Measurements from ENCODE around the gene SLK. TPM values are rescaled to one million over a fixed set of nuclear protein-coding genes. Genes with fewer than 3 reads are reported as not detected.

The SLK gene
- total and polyA plus RNA-seq, 2 of the 13 experiments (the other 11 are each of a cell fraction or from before 2014, with no cell fraction given), result 3.4 to 22.8 TPM

DNA sequence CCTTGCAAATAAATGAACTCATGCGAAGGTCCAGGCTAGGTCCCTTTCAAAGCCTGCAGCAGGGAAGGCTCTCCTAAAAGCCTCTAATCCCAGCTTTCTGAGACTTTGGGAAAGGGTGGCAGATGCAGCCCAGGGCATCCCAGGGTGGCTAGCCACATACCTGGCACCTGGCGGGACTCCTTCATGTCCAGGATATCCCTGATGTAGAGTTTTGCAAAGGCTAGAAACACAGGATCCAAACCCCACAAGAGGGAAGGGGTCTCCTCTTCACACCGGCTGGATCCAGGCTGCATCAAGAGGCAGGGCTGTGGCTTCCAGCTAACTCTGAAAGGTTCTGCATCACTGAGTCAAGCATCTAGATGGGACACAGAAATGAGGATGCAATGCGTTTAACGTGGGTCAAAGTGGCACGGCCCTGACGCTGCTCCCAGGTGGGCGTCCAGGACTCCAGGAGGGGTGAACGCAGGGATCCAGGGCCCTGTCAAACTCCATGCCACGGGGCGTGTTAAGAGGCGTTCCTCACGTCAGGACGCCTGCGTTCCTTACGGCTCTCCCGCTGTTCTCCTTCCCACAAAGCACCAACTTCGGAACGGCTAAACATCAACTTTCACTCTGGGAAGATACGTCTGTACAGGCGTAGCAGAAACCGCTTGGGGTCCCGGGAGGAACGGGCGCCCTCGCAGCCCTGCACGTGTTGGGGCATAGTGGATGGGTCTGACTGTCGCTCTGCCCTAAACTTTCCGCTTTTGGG, 49.5 kb upstream of the SLK start:
- POLR2A ChIA-PET, result interaction anchor here (0.9 to 1.7 kb wide), 3 partner anchors 9 to 204 kb away, joined by 3 to 9 read pairs (median 3); partner anchors contain the start of gene SFR1
- Histone ChIP-seq H3K9ac (ENCODE audit: insufficient read depth, low read depth, low read length) (peak overlapping the region; percentile 86), H3K4me2 (ENCODE audit: low read depth, low read length) (peak overlapping the region; percentile 90), H3K4me3 (replicated peaks in 1 of 3; ENCODE audit: insufficient read depth in 1 of 3, low read depth in 2 of 3, low read length in 3 of 3) (peak overlapping the region; percentile 78 to 95 (median 85)), H3K27me3 (ENCODE audit: control insufficient read depth in 1 of 2, insufficient read depth in 2 of 2, low read length in 2 of 2) (no peaks in the 10 kb centered on the region; a peak in 1 of 5 replicates), H3K79me2 (ENCODE audit: insufficient read depth, low read length) (peaks cover 9% of the 10 kb centered on the region), H2AFZ (ENCODE audit: low read length) (peak overlapping the region; percentile 70), H3K27ac (ENCODE audit: extremely low read length, insufficient read depth, low read length) (peak overlapping the region; percentile 90), H3K9me3 (ENCODE audit: low read length) (peaks cover 8% of the 10 kb centered on the region), H3K36me3 (replicated peaks in 1 of 2; ENCODE audit: control insufficient read depth in 1 of 2, insufficient read depth in 2 of 2, low read length in 2 of 2) (no peaks in the 10 kb centered on the region), H3K4me1 (ENCODE audit: insufficient read depth, low read length) (peaks cover 56% of the 10 kb centered on the region), H4K20me1 (ENCODE audit: insufficient read depth, low read length) (no peaks in the 10 kb centered on the region)
- FAIRE-seq (no peak), ATAC-seq (peak; percentile 52), DNase-seq (ENCODE audit: low spot score) (peak; percentile 18)
- intact Hi-C loops (cut with micrococcal nuclease; ENCODE audit: unreplicated experiment) (loop anchor here (2.0 to 10.0 kb wide), 2 partner anchors 49 to 207 kb away; partner anchors contain the start of genes SFR1 and SLK), in situ Hi-C loops (cut with HindIII; ENCODE audit: extremely low pct_ligation_motif_present, low pct_unique_long_range_greater_than_20kb) (no loop called here)
- 0% methylated on average over 15 of the region's 29 CpGs for WGBS (ENCODE audit: low lambda C conversion rate)
- TSS peak; percentile 76 for BruUV-seq (replicated peaks)
- CTCF ChIA-PET (ENCODE audit: low intra/inter-chr PET ratio, low total read pairs), result no interaction called here
- TF ChIP-seq AGO1 (IDR thresholded peaks at IDR 0.05; ENCODE audit: low read depth, low read length, poor library complexity, severe bottlenecking) (no peak), CBX5 (CRISPR knock-in tag; IDR thresholded peaks at IDR 0.05; ENCODE audit: borderline replicate concordance) (peak; percentile 34; the same call in 1 of the 2 replicates), BCL3 (CRISPR knock-in tag; IDR thresholded peaks at IDR 0.05) (peak; percentile 39; the same call in 1 of the 2 replicates), MEF2D (CRISPR knock-in tag; IDR thresholded peaks at IDR 0.05) (peak; percentile 42; the same call in 1 of the 2 replicates), ZNF253 (CRISPR knock-in tag; IDR thresholded peaks at IDR 0.05; ENCODE audit: borderline replicate concordance) (peak; percentile 47; the same call in 1 of the 2 replicates), MXD4 (CRISPR knock-in tag; IDR thresholded peaks at IDR 0.05) (0 out of 2 replicates have a peak, but pooled peaks have one; percentile 68), TCF7 (IDR thresholded peaks at IDR 0.05; ENCODE audit: low read depth) (no peak), HNRNPLL (IDR thresholded peaks at IDR 0.05; ENCODE audit: low read depth, low read length, poor library complexity, severe bottlenecking) (peak; percentile 94), MXD1 (CRISPR knock-in tag; IDR thresholded peaks at IDR 0.05) (peak; percentile 85; the same call in 1 of the 2 replicates), ZFY (CRISPR knock-in tag; IDR thresholded peaks at IDR 0.05) (peak; percentile 15), TEAD2 (CRISPR knock-in tag; IDR thresholded peaks at IDR 0.05) (peak; percentile 38; the same call in 1 of the 2 replicates), SP140L (CRISPR knock-in tag; IDR thresholded peaks at IDR 0.05; ENCODE audit: borderline replicate concordance) (no peak)
- TF ChIP-seq, protein P1, sequence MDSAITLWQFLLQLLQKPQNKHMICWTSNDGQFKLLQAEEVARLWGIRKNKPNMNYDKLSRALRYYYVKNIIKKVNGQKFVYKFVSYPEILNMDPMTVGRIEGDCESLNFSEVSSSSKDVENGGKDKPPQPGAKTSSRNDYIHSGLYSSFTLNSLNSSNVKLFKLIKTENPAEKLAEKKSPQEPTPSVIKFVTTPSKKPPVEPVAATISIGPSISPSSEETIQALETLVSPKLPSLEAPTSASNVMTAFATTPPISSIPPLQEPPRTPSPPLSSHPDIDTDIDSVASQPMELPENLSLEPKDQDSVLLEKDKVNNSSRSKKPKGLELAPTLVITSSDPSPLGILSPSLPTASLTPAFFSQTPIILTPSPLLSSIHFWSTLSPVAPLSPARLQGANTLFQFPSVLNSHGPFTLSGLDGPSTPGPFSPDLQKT (CRISPR knock-in tag; IDR thresholded peaks at IDR 0.05; ENCODE audit: borderline replicate concordance), result no peak

Measured in HepG2 (cell line).